ENCODE measurements around the gene LPP.

Gene LPP

DNA sequence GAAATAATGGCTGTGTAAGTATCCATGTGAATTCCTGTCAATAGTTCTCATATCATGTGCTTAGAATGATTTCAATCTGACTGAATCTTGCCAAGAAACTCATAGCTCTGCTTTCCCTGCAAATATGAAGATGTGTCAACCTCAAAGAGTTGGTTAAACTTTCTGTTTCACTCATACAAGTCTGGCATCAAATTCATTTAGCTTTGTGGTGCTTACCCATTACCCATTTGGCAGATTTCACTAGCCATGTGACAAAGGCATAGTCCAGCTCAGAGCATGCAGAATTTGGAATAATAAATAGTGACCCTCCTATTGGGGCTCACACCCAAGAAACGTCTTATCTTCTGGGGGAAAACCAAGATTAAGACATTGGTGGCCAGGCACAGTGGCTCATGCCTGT lies 761.2 kb downstream of the LPP start:
- DNase-seq, result no peak

- no peak for DNase-seq
Observed at GRCh38 chr3:188916934-188917401, 763.0 kb downstream of the LPP start.

GRCh38 chr3:188918093-188918492 lies 764.1 kb downstream of the LPP start:
- DNase-seq, result no peak

DNA sequence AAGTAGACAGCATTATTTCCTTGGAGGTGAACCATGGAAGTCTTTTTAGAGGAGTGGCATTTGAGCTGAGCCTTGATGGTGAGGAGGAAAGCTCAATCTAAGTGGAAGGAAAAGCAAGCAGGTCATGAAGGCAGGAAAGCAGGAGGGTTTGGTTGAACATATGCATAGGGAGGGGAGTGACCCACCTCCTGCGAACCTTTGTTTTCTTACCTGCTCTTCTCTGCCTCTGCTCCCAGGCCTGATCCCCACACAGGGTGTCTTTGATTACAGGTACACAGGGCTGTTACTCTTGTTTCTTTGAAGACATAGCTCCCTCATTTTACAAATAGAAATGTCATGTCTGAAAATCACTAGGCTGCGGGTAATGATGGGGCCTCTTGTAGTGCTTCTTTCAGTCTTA lies 769.7 kb downstream of the LPP start:
- DNase-seq, result no peak

- DNase-seq, result no peak
Observed at GRCh38 chr3:188925376-188925775, 771.4 kb downstream of the LPP start.

GRCh38 chr3:188926111-188926510 lies 772.2 kb downstream of the LPP start:
- no peak for DNase-seq

- no peak for DNase-seq
Observed at GRCh38 chr3:188926741-188927511, 773.0 kb downstream of the LPP start.

GRCh38 chr3:188927971-188928370 lies 774.0 kb downstream of the LPP start:
- DNase-seq, result no peak

DNA sequence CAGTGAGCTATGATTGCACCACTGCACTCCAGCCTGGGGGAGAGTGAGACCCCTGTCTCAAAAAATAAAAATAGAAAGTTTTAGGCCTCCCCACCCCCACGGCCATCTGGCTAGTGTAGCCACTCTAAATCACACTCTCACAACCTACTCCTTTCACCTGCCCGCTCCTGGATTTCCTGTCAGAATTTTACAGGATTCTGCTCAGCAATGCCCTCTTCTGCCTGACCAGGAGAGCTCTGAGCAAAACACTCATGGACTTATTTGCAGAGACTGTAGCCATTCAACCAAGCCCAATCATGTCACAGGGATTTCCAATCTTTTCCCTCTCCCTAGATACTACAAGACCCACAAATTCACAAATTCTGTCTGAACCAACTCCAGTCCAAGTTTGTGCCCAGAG lies 775.2 kb downstream of the LPP start:
- no peak for DNase-seq

GRCh38 chr3:188931036-188931435 lies 777.1 kb downstream of the LPP start:
- DNase-seq, result no peak

GRCh38 chr3:188931531-188931930 lies 777.6 kb downstream of the LPP start:
- no peak for DNase-seq

- no peak for DNase-seq
Observed at GRCh38 chr3:188934989-188935388, 781.0 kb downstream of the LPP start.

DNA sequence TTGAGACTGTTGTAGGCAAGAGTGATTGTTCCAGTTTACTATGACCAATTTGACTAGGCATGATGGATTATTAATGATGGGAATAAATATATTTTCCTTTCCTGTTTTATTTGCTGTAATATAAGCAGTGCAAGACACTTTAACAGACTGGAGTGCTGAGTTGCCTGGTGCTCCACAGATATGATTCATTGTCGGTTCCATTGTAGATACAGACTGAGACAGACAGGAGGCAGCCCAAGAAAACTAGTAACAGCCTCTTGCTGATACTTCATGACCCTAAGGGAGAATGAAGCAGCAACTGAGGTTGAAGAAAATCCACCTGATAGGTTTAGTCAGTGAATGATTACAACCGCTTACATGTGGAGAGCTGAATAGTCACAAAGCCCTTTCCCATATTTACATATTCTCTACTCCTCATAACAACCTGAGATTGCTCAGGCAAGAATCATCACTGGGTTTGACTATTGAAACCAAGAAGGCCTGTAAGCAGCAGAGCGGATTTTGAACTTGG lies 782.7 kb downstream of the LPP start:
- DNase-seq, result no peak

GRCh38 chr3:188937389-188937788 lies 783.4 kb downstream of the LPP start:
- DNase-seq, result no peak

- DNase-seq, result no peak
Observed at GRCh38 chr3:188938999-188939398, 785.0 kb downstream of the LPP start.

GRCh38 chr3:188939814-188940572 lies 786.0 kb downstream of the LPP start:
- DNase-seq, result no peak
